ENCODE measurements around the gene CD9.

CD9 gene

DNA sequence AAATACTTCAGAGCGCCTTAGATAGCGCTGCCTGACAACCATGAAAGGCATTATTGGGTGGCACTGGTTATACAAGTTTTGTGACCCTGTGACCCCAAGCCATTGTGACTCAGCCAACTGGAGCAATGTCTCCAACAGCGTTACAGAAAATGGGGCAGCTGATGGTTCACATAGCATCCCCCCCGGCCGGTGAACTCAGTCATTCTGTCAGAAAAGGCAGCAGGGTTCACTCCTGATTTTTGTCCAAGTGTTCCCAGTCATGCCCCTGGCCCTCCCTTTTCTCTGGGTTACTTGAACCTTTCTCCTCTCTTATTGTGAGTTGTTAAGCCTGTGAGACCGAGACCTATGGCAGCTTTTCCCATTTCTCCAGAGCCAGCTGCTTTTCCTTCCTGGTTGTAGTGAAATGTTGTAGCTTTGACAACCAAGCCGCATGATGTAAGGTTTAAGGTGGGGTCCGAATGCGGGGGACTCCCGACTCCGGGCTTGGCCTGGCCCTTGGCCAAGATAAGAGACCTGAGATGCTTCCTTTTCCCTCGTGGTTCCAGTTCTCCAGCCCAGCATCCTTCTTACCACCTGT, 22.0 kb downstream of the CD9 start:
- no peak for DNase-seq

DNA sequence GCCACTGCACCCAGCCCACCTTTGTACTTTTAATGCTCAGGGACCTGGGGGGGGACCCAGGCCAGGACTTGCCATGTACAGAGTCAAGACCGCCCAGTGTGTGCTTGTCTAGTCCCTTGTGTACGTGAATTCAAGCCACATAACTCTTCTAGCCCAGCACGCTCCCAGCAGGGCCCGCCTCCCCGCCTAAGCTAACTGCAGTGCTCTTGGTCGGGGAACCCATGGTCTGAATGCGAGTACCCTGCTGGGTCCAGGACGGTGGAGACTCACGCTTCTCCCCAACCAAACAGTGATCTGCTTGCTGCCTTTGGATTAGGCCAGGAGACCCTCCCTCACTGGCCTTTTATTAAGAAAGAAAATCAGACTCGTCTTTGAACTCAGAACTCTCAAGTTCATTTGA, 23.3 kb downstream of the CD9 start:
- no peak for DNase-seq

DNA sequence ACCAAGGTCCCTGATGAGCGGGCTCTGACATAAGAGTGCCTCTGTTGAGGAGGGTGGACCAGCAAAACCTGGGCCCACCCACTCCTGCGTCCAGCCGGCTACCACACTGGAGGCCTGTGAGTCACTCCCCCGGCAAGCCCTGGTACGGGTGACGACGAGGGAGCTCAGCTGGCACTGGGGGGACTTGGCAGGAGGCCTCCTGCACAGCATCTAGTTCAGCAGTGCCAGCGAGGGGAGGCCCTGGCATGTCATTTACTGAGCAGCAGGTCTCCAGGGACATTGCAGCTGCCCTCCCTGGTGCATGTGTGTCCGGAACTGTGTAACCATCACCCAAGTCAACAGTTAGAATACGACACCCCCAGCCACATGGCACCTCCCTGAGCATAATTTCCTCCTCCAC, 24.4 kb downstream of the CD9 start:
- no peak for DNase-seq

DNA sequence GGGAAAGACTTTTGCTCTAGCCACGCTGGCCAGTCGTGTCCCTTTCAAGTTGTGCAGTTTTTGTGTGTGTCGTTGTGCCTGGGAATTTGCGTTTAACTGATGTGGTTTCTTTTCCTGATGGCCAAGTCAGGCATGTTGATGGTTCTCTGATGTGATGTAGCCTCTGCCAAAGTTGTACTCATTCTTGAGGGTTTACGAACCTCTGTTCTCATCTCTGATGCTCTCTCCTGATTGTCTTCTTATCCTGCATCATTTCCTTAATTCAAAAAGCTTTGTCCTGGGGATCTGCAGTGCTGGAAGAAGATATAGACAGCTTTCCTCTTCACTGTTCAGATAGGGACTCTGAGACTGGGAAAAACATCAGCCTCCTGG, 25.4 kb downstream of the CD9 start:
- DNase-seq, result no peak

DNA sequence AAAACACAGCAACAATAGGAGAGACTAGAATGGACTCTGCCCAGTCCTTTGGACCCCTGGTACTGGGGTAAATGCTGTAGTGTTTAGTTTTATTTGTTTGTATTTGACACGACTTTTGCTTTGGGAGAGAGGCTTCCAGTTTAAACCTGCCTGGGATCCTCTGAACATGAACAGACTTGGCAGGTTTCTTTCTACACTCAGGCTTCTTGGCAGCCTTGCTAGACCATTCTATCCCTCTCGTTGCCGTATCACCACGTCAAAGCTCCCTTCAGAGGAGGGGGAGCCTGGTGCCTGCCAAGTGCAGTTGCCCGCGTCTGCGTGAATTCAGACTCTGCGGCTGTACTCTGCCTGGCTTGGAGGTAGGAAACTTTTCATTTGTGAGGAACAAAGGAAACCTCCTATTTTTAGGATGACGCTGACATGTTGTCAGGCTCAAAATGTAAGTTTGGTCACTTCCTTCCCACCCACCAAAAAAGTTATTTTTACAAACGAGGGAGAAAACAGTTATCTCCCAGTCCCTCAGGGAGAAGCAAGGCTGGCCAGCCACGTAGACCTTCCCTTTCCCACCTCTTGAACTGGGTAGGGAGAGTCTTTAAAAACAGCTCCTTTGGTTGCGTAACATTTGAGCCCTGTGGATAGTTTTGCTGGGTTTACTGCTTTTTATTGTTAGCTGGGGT, 25.9 kb downstream of the CD9 start:
- DNase-seq, result no peak

DNA sequence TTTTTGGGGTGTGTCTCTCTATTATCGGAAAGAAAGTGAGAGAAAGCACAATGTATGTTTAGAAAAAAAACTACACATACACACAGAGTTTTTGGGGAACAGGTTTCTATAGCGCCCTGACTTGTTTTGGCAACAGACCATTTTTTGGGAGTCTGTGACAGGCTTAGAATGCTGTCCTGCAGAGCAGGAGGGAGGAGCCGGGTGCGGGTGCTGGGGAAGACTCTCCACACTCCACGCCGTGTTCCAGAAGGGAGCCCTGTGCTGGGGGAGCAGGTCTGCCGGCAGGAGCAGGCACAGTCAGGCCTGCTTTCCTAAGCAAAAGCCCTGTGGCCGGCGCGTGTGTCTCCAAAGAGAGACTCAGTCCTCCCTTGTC, 26.5 kb downstream of the CD9 start:
- DNase-seq, result no peak

- DNase-seq, result no peak
Measured at GRCh38 chr12:6228535-6229223, 28.5 kb downstream of the CD9 start.

DNA sequence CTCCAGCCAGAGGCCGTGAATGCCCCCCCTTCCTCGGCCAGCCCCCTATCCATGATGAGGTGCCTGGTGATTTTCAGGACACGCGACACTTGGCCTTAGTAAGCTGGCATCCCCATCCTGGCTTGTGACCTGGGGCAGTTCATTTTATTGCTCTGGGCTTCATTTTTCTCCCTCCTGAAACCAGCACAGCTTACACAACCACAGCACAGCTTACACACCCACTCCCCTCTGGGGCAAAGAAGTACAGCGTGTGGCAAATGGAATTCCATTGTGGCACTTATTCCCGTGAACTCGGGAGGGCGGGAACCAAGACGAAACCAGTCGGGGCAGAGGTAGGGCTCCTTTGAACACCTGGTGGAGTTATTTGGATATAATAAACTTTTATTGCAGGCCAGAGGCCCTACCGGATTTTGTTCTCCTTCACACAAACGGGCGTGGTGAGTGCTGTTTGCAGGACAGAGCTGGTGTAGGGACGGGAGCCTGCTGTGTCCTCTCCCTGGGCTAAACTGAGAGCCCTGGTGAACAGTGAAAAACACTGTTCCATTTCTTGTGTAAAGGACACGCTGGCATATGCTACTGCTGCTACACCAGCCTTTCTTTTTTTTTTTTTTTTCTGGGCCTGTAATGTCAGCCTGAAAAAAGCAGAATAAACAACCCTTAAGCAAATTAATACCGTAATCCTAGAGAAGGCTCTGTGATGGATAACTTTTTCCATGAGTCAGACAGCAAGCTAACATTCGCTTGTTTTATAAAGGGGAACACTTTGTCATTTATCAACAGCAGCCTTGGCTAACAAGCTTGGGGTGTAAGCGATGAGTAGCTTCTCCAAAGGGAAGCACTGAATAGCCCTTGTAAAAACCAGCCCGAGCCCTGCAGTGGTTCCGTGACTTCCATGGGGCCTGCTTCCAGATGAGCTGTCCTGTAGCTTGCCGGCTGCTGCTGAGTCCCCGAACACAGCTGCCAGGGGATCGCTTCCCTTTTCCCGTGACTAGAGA, 29.3 kb downstream of the CD9 start:
- no peak for DNase-seq

- peak; percentile 46 for DNase-seq
Measured at GRCh38 chr12:6230321-6231110, 30.3 kb downstream of the CD9 start.

DNA sequence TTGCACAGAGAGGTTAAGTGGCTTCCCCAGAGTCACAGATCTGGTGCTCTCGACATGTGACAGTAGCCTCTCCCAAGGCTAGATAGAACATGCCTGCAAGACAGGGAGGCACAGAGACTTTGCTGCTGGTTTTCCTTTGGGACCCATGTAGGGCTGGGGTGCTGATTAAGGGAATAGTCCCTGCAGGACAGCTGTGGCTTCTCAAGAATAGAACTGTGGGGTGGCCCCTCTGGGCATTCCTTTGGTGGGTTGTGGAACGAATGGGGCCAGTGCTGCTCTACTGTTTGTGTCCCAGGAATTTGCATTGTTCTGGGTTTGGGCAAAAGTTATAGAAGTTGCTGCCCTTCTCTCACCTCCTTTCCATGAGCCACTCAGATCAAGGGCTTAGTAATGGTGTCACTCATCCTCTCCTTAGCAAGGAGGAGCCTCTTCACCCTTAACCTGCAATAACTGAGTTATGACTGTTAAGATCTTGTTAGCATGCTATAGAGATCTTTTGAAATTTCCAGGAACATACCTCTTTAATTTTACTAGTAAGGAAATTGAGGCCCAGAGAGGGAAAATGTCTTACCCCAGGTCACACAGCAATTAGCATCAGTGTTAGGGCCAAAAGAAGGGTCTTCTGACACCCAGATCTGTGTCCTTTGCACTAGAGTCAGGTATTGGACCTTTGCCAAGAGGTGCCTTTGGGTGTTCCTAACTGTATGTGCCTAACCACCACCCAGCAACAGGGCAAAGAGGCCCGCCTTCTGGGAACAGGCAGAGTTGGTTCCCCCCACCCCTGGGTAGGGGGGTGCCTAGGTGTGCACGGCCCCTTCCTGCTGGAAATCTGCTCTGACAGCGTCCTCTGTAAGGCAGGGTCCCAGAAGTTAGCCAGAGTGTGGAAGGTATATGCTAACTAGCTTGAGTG, 31.4 kb downstream of the CD9 start:
- peak; percentile 37 for DNase-seq

- no peak for DNase-seq
Measured at GRCh38 chr12:6233121-6233971, 33.1 kb downstream of the CD9 start.

DNA sequence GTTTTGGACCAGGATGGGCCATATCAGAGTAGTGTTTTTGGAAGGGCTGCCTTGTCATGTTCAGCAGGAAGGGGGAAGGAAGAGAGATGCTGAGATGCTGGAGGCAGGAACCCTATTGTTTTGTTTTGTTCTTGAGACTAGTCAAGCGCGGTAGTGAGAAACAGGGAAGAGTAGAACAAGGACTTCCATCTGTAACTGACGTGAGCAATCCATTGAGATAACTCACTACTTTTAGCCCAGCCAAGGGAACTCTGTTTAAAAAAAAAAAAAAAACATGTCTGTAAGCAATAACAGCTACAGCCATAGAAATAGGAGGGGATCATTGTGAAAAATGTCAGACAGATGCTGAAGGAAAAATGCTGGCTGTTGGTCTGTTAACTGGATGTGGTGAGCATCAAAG, 34.0 kb downstream of the CD9 start:
- no peak for DNase-seq

- DNase-seq, result no peak
Measured at GRCh38 chr12:6234906-6235305, 34.7 kb downstream of the CD9 start.

GRCh38 chr12:6235499-6235898, 35.3 kb downstream of the CD9 start:
- DNase-seq, result no peak

DNA sequence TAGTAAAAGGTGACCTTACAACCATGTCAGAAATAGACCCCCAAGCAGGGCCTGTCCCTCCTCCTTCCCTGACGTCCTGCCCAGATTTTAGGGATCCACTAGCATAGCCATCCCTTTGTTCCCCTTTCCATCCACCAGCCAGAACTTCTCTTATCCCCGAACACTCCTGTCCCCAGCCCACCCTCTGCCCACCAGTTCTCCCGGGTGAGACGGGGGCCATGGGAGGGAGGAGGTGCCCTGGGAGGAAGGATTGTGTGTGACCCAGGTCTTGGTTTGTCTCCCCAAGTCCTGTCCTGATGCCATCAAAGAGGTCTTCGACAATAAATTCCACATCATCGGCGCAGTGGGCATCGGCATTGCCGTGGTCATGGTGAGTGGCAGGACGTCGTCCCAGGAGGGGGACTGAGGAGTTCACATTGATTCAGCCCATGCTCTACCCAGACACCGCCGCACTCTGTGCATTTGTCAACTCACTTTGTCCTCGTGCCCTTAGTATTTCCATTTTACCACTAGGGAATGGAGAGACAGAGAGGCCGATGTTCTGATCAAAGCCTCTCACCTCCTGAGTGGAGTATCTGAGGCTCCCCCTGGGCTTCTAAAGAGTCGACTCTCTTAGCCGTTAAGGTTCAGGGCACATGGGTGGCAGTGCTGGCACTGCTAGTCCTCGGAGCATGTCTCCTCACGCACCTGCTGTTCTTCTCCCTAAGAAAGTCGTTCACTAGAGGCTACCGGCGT, 35.9 kb downstream of the CD9 start:
- no peak for DNase-seq

GRCh38 chr12:6236641-6236940, 36.4 kb downstream of the CD9 start:
- no peak for DNase-seq

GRCh38 chr12:6237830-6238229, 37.6 kb downstream of the CD9 start:
- DNase-seq, result no peak

DNA sequence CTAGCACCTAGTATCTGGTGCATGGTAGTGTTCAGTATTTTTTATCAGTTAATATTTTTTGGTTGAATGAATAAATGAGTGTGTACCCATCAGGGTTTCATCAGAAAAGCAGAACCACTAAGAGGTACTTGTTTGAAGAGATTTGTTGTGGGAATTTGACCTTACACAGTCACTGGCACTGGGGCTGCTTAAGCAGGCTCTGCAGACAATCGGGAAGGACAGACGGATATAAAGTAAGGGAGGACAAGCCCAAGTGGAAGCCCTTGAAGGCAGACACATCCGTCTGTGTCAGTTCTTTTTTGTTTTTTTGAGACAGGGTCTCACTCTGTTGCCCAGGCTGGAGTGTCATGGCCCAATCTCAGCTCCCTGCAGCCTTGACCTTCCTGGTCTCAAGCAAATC, 38.7 kb downstream of the CD9 start:
- no peak for DNase-seq

- peak; percentile 65 for DNase-seq
Measured at GRCh38 chr12:6241495-6241894, 41.3 kb downstream of the CD9 start.

DNA sequence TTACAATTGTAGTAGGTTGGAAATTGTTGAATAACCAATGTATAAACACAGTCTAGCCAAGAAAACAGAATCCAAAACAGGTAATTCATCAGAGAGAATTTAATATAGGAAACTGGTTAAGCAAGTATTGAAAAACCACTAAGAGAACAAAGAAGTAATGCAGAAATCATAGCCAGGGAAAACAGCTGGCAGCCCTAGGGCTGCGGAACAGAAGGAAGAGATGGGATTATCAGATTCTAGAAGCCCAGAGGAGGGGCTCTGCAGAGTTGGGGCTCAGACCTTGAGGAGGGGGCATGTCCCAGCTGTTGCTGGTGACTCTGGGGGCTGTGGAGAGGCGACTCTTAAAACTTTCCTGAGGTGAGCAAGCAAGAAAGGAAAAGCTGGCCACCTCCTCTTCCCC, 49.4 kb downstream of the CD9 start:
- no peak for DNase-seq

Measured in hematopoietic multipotent progenitor cell treated with erythropoietin and hydrocortisone succinate and interleukin-3 and kit ligand, for 8 days (in vitro differentiated cells).